8988T (cell line): ENCODE results near the gene CTSD.

Source experiments
- DNase-seq: peaks from one replicate; pipeline ENCODE4 v3.0.0; 2011

Gene CTSD

GRCh38 chr11:1768141-1768469 is 4.4 kb upstream of the CTSD start:
- no peak for DNase-seq

GRCh38 chr11:1767399-1768140 is 3.8 kb upstream of the CTSD start:
- DNase-seq = no peak

GRCh38 chr11:1766719-1767398 is 3.1 kb upstream of the CTSD start:
- DNase-seq = no peak

- DNase-seq = no peak
Measured at GRCh38 chr11:1765871-1766718, 2.4 kb upstream of the CTSD start.

- peak; percentile 71 for DNase-seq
Measured at GRCh38 chr11:1763336-1763795, 361 bp downstream of the CTSD start.

DNA sequence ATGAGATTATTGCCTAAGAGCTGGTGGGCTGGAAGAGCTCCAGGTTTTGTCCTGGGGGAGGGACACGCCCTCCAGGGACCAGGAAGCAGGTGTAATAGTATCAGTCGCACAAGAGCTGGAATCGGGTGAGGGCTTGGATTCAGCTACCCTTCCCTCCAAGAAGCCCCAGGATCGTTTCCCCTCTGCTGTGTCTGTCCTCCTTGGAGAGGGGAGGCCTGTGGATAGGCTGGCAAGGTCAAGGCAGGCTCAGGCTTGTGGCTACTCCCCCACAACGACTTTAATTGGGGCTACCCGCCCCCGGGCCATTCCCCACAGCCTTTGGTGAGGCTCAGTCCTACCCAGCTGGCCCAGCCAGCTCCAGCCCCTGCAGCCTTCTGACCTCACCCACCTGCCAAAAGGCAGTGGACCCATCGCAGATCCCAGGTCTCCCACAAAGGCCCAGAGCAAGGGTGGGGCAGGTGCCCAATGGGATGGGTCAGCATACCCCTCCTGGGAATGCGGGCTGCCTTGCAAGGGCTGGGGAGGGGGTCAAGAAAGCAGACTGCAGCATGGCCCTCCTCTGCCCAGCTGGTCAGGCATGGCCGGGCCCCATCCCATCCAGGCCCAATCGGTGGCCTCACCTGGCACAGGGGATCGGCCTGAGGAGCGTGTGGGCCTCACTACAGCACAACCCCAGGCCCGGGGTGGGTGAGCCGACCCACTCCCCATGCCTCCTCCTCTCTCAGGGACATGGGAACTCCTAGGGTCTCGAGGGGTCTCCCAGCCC is 1.0 kb downstream of the CTSD start:
- peak; percentile 77 for DNase-seq

DNA sequence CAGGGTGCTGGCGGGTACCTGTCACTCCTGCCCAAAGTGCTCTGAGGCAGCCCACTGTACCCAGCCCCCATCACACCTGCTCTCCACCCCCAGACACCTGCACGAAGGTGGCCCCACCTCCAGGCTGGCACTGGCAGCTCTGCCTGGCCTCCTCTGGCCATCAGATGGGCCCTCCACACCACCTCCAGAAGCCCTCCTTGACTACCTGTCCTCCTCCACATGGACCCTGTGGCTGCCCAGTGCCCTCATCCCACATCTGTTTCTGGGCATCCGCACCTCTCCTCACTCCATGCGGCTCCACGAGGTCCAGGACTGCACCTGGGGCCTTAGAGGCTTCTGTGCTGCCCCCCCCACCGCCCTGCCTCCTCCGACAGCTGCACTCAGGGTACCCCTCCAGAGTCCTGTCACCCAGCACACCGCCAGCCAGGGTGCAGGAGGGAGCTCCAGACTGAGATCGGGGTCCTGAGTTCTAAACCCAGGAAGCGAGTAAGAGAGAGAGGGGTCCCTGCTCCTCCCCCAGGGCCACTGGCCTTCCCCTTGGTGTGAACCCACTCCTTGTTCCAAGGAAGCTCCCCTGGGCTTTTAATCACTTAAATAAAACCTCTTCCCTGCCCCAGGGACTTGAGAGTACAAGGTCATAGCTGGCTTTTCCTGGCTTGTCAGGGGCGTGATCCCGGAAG is 1.7 kb downstream of the CTSD start:
- DNase-seq = no peak

DNA sequence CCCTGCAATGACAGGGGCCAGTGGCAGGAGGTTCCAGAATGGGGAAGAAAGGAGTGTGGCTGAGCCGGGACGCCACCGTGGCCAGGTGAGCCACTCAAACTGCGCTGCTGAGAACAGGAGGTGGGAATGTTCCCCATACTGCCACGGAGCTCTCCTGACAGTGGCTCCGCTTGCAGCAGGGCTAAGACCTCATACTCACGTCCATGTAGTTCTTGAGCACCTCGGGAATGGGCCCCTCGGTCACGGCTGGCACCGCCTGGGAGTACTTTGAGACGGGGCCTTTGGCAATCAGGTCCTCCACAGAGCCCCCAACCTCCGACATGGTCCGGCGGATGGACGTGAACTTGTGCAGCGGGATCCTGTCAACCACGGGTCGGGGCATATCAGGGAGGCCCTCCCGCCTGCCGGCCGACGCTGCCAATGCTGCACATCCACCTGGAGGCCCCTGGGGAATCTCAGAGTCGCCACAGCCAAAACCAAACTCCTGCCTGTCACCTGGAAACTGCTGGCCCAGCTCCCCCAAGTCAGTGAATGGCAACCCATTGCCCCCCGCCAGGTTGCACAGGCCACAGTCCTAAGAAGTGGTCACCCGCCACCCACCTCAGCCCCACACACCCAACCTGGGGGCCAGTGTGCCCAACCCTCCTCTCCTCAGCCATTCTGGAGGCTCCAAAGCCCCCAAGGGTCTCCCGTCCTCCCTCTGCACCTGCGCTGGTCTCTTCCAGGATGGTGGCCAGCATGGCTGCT is 2.4 kb downstream of the CTSD start:
- DNase-seq = no peak

DNA sequence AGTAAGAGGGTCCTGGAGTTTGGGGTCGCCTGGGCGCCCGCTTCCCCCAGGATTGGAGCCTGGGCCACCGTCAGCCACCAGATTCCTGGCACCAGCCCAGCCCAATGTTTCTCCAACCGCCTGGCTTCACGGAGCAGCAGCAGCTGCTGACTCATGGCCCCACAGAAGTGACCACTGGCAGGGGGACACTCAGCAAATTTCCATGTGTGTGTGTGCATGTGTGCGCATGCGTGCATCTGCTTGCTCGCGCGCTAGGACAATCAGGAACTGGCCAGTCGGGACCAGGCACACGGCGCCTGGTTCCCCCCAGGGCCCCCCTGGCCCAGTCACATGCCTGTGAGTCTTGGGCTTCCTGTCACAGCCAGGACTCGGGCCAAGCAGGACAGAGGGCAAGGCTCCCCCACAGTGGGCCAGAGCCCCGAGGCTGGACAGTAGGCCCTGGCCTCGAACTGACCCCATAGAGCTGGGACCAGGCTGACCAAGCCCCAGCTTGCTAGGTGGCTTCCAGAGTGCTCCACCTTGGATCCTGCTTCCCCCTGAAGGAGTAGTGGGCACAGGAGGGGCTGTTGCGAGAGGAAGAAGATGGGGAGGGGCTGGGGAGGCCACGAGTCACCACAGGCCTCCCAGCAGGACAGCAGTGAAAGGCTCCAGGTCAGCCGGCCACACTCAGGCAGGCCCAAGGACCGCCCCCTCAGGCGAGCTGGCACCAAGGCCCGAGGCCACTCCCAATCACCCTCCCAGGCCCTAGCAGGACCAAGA is 3.2 kb downstream of the CTSD start:
- DNase-seq = no peak

DNA sequence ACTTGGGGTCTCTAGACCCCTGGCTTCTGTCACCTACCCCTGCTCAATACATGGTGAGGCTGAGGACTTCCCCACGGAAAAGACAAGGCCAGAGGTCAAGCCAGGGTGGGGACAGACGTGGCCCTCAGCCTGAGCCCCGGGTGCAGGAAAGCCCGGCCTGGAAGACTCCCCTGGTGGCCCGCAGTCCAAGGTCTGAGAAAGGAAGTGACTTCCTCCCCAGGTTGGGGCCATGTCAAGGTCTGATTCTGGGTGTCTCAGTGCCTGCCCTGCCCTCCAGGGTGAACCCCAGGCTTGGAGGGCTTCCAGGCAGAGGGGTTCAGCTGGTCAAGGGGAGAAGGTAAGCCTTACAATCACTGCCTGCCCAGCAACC is 3.9 kb downstream of the CTSD start:
- DNase-seq = no peak

DNA sequence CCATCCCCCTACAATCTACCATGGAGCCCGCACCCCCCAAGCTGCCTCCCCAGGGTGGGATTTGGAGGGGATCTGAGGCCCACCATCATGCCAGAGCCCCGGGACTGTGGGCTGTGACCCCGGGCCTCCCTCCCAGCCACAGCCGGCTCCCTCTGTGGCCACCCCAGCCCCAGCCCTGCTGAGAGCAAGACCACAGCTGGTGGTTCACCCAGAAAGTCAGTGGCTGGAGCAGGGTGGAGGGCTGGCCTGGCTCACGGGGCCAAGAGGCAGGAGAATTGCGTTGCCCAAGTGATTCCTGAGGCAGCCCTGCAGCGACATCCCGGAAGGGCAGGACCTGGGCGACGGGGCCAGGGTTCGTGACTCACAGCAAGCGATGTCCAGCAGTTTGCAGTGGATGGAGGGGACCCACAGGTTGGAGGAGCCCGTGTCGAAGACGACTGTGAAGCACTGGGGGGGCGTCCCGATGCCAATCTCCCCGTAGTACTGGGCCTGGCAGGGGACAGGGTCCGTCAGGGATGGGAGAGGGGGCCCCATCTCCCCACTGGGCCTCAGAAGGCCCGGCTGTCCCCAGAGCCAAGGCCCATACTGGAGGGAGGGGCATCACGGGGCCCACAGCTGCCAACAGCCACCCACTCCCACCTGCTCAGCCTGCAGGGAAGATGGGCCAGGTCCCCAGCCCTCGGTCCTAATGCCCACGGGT is 4.4 kb downstream of the CTSD start:
- no peak for DNase-seq

GRCh38 chr11:1758611-1759150 is 5.0 kb downstream of the CTSD start:
- no peak for DNase-seq

DNA sequence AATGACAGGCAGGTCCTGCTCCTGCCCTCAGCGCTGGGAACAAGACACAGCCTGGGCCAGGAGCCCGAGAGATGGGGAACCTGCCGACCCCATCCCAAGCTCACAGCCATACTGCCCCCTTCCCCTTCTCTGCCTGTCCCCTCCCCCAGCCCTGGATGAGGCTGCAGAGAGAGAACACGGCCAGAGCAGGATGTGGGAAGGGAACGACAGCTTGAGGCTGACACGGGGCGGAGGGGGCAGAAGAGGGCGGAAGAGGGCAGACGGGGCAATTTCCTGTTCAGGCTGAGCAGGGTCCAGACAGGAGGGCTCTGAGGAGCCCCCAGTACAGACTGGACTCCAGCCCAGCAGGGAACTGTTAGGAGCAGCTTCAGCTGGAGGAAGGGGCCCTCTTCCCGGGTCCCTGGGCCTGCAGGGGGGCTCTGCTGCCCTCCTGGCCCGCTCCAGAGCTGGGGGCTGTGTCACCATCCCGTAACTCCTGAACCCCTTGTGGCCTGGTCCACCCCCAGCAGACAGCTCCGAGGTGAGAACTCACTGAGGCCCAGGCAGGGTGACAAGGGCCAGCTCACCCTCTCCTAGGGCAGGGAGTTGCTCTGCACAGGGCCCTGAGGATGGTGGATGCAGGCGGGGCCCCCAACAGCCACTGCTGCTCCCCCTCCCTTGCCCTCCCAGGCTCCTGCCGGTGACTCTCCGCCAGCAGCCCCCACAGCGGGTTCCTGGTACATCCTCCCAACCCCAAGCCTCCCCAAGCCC is 5.7 kb downstream of the CTSD start:
- DNase-seq = no peak

GRCh38 chr11:1756791-1757771 is 6.6 kb downstream of the CTSD start:
- no peak for DNase-seq

- no peak for DNase-seq
Measured at GRCh38 chr11:1755692-1756561, 7.8 kb downstream of the CTSD start.

- no peak for DNase-seq
Measured at GRCh38 chr11:1755344-1755691, 8.4 kb downstream of the CTSD start.
